SKM-1 (cell line): ENCODE results near the gene SPRR2D.
"Not testable (repeated sequence)": the region's sequence is repeated elsewhere in the genome, so short reads cannot be mapped to it uniquely, and the experiment has no call there.

Experiments
- DNase-seq: peaks from one replicate; lab custom pipeline; 2025; ENCODE audit not compliant: unreplicated experiment; lab: John Stamatoyannopoulos, UW

Gene SPRR2D

GRCh38 chr1:153021829-153022228 lies 19.1 kb downstream of the SPRR2D start:
- DNase-seq, result not testable (repeated sequence)

- not testable (repeated sequence) for DNase-seq
Observed at GRCh38 chr1:153011235-153011758, 29.6 kb downstream of the SPRR2D start.

- DNase-seq, result no peak
Observed at GRCh38 chr1:153001382-153001781, 39.5 kb downstream of the SPRR2D start, which contains the start of gene SPRR3. TSS of gene SPRR3 (plus strand) at chr1:153001749. CDS start at chr1:153003021, 1,272 bp downstream.

- DNase-seq, result no peak
Observed at GRCh38 chr1:153000294-153000693, 40.6 kb downstream of the SPRR2D start.

- no peak for DNase-seq
Observed at GRCh38 chr1:152999818-153000217, 41.1 kb downstream of the SPRR2D start.

- DNase-seq, result no peak
Observed at GRCh38 chr1:152998476-152998875, 42.4 kb downstream of the SPRR2D start.

- no peak for DNase-seq
Observed at GRCh38 chr1:152997901-152998300, 43.0 kb downstream of the SPRR2D start.

- DNase-seq, result no peak
Observed at GRCh38 chr1:152996633-152997400, 44.1 kb downstream of the SPRR2D start.

GRCh38 chr1:152995842-152996241 lies 45.1 kb downstream of the SPRR2D start:
- no peak for DNase-seq

- no peak for DNase-seq
Observed at GRCh38 chr1:152993186-152993585, 47.7 kb downstream of the SPRR2D start.
